Measurements from ENCODE around the gene CSNK1G1. TPM values are rescaled to one million over a fixed set of nuclear protein-coding genes. Genes with fewer than 3 reads are reported as not detected.
"Not testable (repeated sequence)": the region's sequence is repeated elsewhere in the genome, so short reads cannot be mapped to it uniquely, and the experiment has no call there.

Gene CSNK1G1
- total RNA-seq (2014; rRNA removed; shearing (Covaris generic)), result 11.6 and 15.7 TPM in 2 replicates

GRCh38 chr15:64355944-64356709, at the start of gene CSNK1G1:
CSNK1G1 (minus strand) TSS chr15:64356173; CDS start chr15:64300499, 55,674 bp downstream.
- peak; percentile 98 for DNase-seq (ENCODE audit: low spot score)
- in situ Hi-C loops (cut with HindIII; ENCODE audit: low sequenced_read_pairs), result no loop called here

GRCh38 chr15:64400583-64400982, 44.6 kb upstream of the CSNK1G1 start:
- in situ Hi-C loops (cut with HindIII; ENCODE audit: low sequenced_read_pairs), result no loop called here
- DNase-seq (ENCODE audit: low spot score), result no peak

- no peak for DNase-seq (ENCODE audit: low spot score)
- in situ Hi-C loops (cut with HindIII; ENCODE audit: low sequenced_read_pairs), result no loop called here
Measured at GRCh38 chr15:64398575-64398974, 42.6 kb upstream of the CSNK1G1 start.

GRCh38 chr15:64396789-64397188, 40.8 kb upstream of the CSNK1G1 start:
- in situ Hi-C loops (cut with HindIII; ENCODE audit: low sequenced_read_pairs), result no loop called here
- DNase-seq (ENCODE audit: low spot score), result no peak

GRCh38 chr15:64392471-64392870, 36.5 kb upstream of the CSNK1G1 start:
- DNase-seq (ENCODE audit: low spot score); in situ Hi-C loops (cut with HindIII; ENCODE audit: low sequenced_read_pairs): not testable (repeated sequence)

- in situ Hi-C loops (cut with HindIII; ENCODE audit: low sequenced_read_pairs), result no loop called here
- DNase-seq (ENCODE audit: low spot score), result no peak
Measured at GRCh38 chr15:64389036-64389435, 33.1 kb upstream of the CSNK1G1 start.

- DNase-seq (ENCODE audit: low spot score), result peak; percentile 94
- in situ Hi-C loops (cut with HindIII; ENCODE audit: low sequenced_read_pairs), result no loop called here
Measured at GRCh38 chr15:64387562-64388168, 31.7 kb upstream of the CSNK1G1 start, which contains the start of gene TRIP4. TRIP4 (plus strand) TSS chr15:64387836; CDS start chr15:64387864, 28 bp downstream.

GRCh38 chr15:64386291-64386690, 30.3 kb upstream of the CSNK1G1 start:
- in situ Hi-C loops (cut with HindIII; ENCODE audit: low sequenced_read_pairs), result no loop called here
- DNase-seq (ENCODE audit: low spot score), result no peak

- in situ Hi-C loops (cut with HindIII; ENCODE audit: low sequenced_read_pairs), result no loop called here
- DNase-seq (ENCODE audit: low spot score), result no peak
Measured at GRCh38 chr15:64383760-64384159, 27.8 kb upstream of the CSNK1G1 start.

- DNase-seq (ENCODE audit: low spot score), result peak; percentile 94
- in situ Hi-C loops (cut with HindIII; ENCODE audit: low sequenced_read_pairs), result no loop called here
Measured at GRCh38 chr15:64381000-64381751, 25.2 kb upstream of the CSNK1G1 start, which contains the start of gene PCLAF. PCLAF (minus strand) TSS chr15:64381441; CDS start chr15:64381371, 70 bp downstream.

- DNase-seq (ENCODE audit: low spot score), result not testable (repeated sequence)
Measured at GRCh38 chr15:64380130-64380870, 24.3 kb upstream of the CSNK1G1 start.

GRCh38 chr15:64379216-64379960, 23.4 kb upstream of the CSNK1G1 start:
- peak; percentile 57 for DNase-seq (ENCODE audit: low spot score)
- in situ Hi-C loops (cut with HindIII; ENCODE audit: low sequenced_read_pairs), result no loop called here

More at GRCh38 chr15:64380130-64380870, 24.3 kb upstream of the CSNK1G1 start:
- in situ Hi-C loops (cut with HindIII; ENCODE audit: low sequenced_read_pairs), result not testable (repeated sequence)

GRCh38 chr15:64373360-64373759, 17.4 kb upstream of the CSNK1G1 start:
- in situ Hi-C loops (cut with HindIII; ENCODE audit: low sequenced_read_pairs), result no loop called here

GRCh38 chr15:64371383-64371782, 15.4 kb upstream of the CSNK1G1 start:
- in situ Hi-C loops (cut with HindIII; ENCODE audit: low sequenced_read_pairs), result not testable (repeated sequence)

More at GRCh38 chr15:64373360-64373759, 17.4 kb upstream of the CSNK1G1 start:
- no peak for DNase-seq (ENCODE audit: low spot score)

GRCh38 chr15:64369078-64369607, 13.2 kb upstream of the CSNK1G1 start:
- no peak for DNase-seq (ENCODE audit: low spot score)
- in situ Hi-C loops (cut with HindIII; ENCODE audit: low sequenced_read_pairs), result no loop called here

More at GRCh38 chr15:64371383-64371782, 15.4 kb upstream of the CSNK1G1 start:
- DNase-seq (ENCODE audit: low spot score), result not testable (repeated sequence)

- in situ Hi-C loops (cut with HindIII; ENCODE audit: low sequenced_read_pairs), result no loop called here
- DNase-seq (ENCODE audit: low spot score), result no peak
Measured at GRCh38 chr15:64361259-64361658, 5.3 kb upstream of the CSNK1G1 start.

GRCh38 chr15:64356710-64357040, 702 bp upstream of the CSNK1G1 start:
- in situ Hi-C loops (cut with HindIII; ENCODE audit: low sequenced_read_pairs), result no loop called here
- no peak for DNase-seq (ENCODE audit: low spot score)

GRCh38 chr15:64355348-64355943, 527 bp downstream of the CSNK1G1 start:
- peak; percentile 16 for DNase-seq (ENCODE audit: low spot score)
- in situ Hi-C loops (cut with HindIII; ENCODE audit: low sequenced_read_pairs), result no loop called here
